Measurements from ENCODE around the gene MED23.

Gene MED23

DNA sequence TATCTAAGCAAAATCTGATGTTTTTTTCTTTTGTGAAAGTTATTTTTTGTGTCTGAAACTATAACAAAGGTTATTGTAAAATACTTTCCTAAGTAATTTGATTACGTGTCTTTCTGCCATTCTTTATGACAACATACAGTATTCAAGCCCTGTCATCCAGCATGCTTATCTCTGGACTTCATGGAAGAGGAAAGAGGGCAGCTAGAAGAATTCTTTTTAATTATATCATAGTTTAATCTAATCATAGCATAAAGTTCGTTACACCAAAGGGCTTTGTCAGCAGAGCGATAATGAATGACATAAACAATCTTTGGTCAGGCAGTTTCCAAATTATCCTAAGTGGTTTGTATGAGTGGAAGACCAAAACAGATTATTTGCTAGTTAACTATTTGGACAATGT lies 12.5 kb upstream of the MED23 start:
- DNase-seq: no peak

DNA sequence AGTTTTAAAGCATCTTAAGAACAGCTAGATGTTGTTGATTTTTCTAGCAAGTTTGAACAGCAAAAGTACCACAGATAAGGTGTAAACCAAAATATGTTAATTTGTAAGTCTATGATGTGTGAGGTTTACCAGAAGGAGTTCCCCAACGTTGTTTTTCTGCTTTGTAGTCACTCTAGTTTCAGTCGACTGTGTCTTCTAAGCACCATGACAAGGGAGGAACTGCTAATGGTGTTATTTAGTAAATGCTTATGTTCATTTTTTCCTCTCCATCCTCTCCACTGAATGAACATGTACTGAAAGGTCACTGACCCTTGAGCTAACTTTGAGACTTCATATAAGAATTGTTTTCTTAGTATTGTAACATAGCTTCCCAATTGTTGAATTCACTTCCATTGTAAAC lies 12.1 kb upstream of the MED23 start:
- no peak for DNase-seq

DNA sequence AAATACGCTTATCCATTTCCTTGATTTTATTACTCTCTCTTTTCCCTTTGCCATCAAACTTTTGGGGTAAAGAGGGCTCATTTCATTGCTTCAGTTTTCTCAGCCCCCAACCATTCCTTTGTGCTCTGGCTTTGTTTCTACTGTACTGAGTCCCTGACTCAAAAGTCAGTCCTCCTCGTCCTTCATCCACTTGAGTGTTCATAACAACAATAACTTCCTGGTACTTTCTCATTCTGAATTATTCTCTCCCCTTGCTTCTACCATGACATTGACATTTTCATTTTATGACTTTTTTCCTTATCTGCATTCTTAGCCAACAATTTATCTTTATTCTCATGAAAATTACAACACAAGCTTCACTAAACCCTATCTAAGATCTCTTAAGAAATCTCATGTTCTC lies 10.0 kb upstream of the MED23 start:
- DNase-seq: no peak

DNA sequence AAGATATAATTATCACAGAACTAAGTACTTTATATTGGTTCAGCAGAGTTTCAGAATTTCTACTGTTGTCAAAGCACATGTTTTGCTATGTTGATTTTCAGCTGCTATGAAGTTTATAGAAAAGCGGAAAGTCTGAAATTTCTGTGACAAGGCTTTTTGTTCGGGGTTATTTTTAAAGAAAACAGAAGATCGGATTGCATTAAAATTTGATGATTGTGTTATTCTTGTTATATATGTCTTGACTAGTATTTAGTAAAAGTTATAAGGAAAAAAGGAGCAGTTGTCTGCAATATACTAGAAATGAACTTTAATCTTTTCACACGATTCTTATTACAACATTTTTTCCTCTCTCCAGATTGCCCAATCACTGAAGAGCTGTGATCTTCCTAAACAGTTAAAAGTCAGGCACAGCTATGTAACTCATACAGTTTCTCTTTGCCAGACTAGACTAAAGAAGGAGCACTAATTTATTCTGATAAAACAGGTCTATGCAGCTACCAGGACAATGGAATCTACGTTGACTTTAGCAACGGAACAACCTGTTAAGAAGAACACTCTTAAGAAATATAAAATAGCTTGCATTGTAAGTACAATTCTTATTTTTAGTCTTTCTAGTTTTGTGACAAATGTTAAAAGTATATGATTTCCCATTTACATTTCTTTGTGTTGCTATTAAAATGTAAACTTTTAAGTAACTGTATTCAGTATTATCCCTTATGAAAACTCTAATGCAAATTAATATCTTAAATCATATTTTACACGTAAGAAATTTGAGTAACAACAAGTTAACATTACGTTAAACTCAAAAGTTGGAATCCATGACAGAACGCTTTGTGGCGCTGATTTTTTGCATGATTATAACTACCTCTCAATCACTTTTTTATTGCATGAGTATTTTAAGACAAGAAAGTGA lies 9.1 kb upstream of the MED23 start, which contains the start of gene ENPP3:
TSS of gene ENPP3 (plus strand) at position 423 of the 913 bp plus-strand sequence. CDS start at position 506, 83 bp downstream.
- DNase-seq: no peak

DNA sequence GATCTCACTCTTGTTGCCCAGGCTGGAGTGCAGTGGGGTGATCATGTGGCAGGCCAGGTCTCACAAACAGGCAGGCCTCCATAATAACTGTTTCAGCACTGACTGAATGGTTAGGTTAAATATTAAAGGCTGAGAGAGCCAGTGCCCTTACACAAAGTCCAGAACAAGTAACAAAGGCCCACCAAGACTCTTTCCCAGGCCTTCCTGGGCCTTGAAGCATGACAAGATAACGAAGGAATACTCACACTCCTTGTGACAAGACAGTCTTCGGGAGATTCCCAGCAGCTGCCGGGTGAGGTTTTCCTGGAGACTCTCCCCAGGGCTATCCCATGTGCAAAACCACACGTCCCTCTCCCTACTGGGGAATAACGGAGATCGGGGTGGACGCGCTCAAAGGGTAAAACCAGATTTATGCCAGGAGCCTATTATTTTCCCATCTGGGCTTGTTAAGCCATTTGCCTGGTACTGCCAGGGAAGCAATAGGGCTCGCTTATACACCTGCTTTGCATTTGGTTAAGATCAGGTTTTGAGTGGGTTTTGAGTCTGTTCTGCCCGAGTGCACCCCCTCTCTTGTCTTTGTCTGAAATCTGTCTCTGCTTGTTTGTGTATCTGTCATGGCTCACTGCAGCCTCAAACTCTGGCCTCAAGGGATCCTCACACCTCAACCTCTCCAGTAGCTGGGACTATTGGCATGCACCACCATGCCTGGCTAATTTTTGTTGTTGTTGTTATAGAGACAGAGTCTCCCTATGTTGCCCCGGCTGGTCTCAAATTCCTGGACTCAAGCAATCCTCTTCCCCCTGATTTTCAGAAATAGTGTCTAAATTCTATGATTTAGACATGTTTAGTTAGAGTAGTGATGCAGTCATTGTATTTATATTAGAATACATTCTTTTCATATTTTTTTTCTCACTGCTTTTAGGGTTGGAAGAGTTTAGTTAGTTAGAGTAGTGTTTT lies 7.6 kb upstream of the MED23 start:
- peak; percentile 63 for DNase-seq

DNA sequence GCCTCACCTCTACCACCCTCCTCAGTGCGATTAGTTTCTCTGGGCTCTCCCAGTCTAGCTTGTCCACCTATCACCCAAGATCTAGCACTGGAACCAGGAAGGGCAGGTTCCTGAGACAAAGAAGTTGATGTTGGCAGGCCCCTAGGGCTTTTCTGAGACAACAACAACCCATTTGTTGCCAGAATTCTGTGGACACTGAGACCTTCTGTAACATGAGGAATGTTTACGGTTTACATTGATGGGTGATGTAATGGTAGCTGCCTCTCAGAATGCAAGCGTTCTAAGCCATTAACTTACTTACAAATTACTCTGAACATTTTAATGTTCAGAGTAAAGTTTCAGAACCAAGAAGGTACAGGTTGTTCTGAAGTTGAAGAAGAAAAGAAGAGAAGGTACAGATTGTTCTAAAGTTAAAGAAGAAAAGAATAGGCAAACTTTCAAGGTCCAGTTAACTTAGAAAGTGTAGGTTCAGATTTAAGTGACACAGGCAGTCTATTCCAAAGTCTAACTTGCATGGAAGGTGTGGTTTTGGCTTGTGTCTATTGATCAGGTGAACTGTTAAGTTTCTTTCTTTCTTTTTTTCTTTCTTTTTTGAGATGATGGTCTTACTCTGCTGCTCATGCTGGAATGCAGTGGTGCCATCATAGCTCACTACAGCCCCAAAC lies 3.7 kb upstream of the MED23 start:
- DNase-seq: no peak

DNA sequence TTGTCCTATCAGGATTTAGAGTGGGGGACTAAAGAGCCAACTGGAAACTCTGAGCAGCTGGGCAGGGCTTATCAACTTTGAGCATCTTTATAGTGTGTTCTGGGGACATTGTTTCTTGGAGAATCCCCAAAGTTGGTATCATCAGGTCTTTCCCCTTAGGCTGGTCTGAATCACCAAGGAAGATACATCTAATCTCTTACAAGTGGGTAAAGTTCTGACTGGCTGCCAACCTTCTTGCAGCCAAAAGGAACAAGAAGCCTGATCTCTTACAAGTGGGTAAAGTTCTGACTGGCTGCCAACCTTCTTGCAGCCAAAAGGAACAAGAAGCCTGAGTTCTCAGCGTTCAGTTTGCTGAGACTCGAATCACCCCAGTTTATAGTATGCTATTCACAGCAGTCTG lies 1.6 kb upstream of the MED23 start:
- no peak for DNase-seq

DNA sequence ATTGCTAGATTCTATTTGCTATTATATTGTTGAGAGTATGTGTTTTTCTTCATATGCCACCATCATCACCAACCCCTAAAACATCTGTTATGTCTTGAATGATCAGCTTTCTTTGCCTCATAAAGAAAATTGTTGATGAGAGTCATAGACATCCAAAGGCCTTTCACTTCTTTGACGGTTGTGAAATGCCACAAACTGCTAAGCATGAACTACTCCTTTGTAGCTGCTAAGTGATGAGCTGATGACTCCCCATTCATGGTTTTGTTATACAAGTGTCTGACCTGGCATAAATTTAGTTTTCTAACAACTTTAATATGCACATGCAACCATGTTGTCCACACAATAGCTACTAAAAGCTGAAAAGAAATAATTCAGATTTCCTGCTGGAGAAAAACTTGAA lies 684 bp upstream of the MED23 start:
- no peak for DNase-seq

DNA sequence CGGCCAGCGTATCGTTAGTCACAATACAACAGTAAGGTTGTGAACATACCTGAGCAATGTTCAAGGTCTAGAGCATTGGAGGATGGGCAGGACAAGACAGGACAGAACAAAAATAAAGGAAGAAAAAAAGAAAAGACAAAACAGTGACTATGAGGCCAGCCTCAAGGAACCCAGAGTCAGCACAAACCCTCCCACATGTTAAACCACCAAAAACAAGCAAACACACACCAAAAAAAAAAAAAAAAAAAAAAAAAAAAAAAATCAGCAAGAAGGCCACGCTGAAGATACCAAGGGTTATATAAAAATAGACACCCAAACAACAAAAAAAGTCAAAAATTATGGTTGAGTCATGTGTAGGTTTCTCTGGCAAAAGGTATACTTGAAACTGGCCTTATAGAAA lies 12.8 kb downstream of the MED23 start:
- no peak for DNase-seq

DNA sequence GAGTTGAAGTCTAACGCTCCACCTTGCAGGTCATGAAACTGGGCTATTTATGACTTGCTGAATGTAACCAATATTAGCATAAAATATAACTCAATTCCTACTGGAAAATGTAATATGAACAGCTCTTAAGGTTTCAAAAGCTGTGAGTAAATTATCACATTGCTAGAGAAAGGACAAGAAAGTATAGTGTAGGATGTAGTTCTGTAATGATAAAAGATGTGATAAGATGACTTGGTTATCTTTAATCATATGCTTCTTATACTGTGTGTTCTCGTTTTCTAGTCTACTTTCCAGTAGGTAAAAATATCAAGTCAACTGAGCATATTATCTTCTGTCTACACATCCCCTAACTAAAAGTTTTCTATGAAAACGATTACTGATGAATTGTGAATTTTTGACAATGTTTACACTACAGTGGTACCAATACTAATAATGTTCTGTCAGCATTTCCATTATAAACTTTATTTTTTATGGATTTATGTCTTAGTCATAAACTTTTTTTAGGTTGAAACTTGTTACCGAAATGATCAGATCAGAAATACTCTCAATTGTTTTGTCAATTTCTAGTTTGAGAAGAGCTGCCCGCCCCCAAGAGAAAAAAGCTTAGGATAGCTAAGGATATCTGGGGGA lies 14.6 kb downstream of the MED23 start:
- DNase-seq: no peak

DNA sequence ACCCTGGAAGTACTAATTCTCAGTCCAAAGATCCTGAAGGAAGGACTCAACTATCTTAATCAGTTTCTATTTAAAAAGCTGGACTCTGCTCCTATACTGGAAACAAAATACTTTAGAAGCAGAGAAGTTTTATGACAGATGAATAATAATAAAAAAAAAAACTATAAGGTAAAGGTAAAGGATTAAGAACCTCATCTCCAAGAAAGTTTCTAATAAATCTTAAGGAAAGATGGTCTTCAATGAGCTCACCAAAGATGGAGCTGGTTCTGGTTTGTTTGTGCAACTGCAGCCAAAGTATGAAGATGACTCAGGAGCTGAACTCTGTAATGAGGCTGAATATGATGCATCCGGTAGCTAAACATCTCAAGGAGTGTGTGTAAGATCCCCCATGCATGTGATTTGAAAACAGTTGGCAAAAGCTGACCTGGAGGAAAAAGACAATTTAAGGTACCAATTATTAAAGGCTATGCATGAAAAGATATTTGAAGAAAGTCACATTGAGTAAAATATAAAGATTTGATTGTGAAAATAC lies 25.2 kb downstream of the MED23 start:
- no peak for DNase-seq

DNA sequence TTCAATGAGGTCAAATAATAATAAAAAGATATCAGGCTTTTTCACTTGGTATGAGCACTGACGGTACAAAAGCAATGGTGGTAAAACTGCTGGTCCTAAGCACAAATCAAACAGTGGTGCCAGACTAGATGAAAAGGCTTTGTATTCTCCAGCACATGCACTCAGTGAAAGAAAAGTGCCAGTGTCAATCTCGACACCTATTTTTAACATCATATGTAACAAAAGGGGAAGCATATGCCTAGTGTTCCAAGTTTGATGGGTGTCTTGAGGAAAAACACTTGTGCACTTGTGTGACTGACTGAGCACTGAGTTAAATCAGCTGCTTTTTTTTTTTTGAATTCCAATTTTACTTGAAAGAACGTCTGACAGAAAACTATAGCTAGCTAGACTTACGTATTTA lies 27.3 kb downstream of the MED23 start:
- no peak for DNase-seq

DNA sequence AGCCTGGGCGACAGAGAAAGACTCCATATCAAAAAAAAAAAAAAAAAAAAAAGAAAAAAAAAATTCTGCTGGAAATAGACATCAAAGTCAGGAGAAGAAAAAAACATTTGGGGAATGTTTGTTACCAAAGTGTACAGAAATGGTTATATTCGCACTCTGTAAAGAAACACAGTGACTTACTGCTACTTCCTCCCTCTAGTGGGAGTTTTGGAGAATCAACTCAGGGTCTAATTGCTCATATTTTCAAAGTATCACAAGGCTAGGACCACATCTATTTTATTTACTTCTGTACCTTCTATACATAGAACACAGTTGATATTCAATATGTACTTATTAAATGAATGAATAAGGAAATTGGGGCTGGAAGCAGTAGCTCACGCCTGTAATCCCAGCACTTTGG lies 30.6 kb downstream of the MED23 start:
- DNase-seq: no peak

DNA sequence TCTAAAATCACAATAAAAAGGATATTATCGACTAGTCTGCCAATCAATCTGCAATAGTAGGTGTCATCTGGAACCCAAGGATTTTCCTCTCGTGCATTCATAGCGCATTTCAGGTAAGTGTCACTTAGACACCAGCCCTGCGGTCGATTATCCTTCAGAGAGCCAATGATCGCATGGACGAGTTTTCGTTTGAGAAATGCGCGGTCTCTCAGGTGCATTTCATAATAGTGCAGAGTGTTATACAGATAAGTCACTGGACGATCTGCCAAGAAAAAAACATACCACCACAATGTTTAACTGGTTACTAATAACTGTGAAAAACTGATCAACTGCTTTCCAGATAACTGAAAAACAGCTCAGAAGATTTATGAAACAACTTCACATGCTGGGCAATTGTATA lies 34.0 kb downstream of the MED23 start:
- no peak for DNase-seq

DNA sequence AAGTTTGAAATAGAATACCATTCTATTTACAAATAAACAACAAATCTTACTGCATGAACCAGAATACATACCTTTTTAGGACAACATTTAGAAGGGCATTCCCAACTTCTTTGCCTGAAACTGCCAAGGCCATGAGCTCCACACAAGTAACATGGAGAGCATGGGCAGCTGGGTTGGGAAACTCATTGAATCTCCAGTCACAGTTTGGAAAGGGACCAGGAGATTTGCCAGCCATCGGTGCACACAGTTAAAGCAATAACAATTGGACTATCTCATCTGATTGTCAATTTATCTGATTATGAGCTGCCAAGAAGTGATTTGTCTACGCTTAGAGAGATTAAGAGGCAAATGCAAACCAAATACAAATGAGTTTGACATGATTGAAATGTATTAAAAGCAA lies 35.1 kb downstream of the MED23 start:
- no peak for DNase-seq

DNA sequence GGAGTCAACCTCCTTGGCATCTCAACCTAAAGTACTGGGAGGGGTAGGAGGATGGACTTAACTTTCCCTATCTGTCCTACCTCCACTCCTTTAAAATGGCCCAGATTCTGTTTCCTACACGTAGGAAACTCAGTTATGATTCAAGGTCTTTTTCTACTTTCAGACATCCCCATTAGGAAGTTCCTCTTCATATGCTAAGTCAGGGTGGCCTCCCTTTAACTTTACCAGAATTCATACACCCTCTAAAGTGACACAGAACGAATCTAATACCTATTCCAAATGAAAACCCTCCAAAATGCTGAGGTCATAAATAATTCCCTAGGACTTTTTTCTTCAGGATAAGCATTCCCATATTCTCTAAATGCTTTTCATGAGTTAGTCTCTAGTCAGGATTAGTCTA lies 39.4 kb downstream of the MED23 start:
- DNase-seq: no peak

DNA sequence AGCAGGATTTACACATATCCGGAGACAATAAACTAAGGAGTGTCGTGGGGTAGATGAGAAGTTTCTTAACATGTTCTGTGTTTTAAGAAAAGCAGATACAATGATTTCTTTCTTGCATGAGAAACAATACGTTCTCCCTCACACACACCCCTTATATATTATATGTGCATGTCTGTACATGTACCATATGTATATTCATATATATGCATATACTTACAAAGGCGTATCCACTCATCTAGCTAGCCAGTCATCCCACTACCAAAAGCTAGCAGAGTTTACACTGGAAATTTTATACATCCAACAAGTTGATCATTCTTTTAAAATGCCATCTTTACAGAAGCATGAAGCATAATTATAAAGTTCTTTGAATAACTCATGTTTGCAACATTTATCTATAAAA lies 40.1 kb downstream of the MED23 start:
- DNase-seq: no peak

DNA sequence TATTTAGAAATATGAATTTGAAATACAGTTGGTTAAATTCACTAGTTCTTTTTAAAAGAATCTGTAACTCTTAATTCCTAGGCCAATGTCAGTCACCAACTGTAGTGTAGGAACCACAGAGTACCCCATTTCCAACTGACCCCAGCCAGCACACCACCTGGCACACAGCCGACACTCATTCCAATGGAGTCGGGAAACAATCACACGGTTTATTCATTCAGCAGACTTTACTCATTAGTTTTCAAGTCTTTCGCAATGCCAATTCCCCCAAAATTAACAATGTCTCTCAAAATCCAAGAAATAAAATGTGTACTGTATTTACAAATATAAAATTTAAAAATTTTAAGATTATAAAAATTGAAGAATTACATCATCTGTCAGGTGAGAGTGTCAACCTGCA lies 41.5 kb downstream of the MED23 start:
- no peak for DNase-seq

DNA sequence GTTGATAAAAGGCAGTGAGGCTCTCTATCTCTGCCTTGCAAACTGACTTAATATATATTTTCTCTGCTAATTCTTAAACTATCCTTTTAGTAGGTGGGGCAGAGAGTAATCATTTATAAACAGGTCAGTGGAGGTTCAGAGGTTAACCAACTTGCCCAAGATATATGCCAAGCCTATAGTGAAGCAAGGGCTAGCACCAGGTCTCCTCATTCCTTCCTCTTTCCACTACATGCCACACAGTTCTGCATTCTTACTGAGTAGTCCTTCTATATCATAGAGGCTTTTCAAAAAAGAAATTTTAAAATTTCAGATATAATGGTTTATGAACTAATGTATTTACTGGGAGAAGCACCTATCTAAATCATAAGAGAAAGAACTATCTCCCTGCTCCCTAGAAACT lies 46.5 kb downstream of the MED23 start:
- no peak for DNase-seq

DNA sequence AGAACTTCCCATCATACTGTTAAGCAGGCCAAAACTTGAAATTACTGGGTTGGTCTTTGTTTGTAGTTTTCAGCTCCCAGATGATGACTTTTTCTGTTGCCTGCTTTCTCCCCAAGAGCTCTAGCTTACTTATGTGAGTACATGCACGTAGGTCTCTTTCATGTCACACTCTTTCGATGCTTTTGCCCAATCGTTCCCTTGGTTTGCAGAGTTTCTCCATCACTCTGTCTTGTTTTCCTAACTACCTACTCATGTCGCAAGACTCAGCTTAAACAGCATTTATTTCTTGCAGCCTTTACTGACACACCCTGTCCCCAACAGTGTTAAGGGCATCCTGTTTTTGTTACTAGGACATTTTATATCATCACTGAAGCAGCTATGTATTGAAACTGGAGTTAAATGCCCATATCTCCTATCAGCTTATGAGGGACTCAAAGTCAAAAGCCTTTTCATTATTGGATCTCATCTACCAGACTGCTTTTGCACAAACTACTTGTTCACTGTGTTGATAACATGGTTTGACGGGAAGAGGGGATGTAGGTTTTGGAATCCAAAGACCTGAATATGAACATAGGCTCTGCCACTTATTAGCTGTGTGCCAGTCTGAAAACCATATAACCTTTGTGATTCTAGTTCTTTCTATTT lies 52.1 kb downstream of the MED23 start:
- no peak for DNase-seq

DNA sequence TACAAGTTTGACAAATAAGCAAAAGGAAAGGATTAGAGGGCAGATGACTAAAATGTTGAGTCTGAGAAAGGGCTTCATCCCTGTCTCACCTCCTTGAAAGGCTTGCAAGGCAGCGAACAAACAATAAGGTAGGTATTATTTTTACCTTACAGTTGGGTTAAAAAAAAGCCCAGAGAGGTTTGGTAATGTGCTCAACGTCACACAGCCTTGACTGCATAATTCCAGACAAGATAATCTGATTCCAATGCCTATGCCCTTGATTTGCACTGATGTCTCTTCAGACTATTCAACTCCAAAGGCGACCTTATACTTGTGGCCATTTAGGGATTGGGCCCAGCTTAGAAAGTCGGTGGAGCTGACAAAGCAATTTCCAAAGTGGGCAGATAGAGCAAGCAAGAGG lies 53.4 kb downstream of the MED23 start:
- DNase-seq: no peak

DNA sequence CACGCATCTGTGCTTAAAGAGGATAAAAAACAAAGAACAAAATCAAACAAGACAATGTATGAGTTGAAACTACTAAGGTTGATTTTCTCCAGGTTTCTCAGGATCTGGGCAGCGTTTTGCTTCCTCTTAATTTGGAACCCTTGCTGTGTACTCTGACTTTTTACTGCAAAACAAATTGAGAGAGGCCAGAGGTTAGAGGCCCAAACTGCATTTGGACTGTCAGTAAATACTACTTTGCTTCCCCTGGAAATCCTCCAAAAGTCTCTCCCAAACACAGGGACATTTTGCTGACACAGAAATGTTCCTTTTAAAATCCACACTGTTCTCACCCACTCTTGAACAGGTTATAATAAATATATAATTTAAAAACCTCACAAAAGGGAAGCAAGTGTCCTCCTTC lies 53.9 kb downstream of the MED23 start:
- no peak for DNase-seq
